IMR-90 (cell line): ENCODE data around the gene TENM3. TPM values are rescaled to one million over a fixed set of nuclear protein-coding genes. Genes with fewer than 3 reads are reported as not detected.

Source experiments
- ATAC-seq: fragments of 200-7000 bp; cut with Tn5 transposase; 2 replicates; pipeline ENCODE4 v1.9.1; 2020; ENCODE audit warnings: low read depth, mild to moderate bottlenecking, moderate library complexity
- BruUV-seq: library from RNA; stranded (reverse); fragments of 400-500 nt; replicated peaks from 2 replicates; lab custom pipeline; 2021; lab: Mats Ljungman, UMichigan
- CTCF ChIA-PET: fragments of 300-600 bp; formaldehyde crosslinking; extraction: SDS; loops from one replicate; lab custom pipeline; 2021; ENCODE audit warnings: antibody characterized with exemption; lab: Yijun Ruan, JAX
- POLR2A ChIA-PET: fragments of 300-600 bp; sonication (Branson Sonifier 250); formaldehyde crosslinking; loops from one replicate; lab custom pipeline; 2022; ENCODE audit warnings: antibody characterized with exemption; ENCODE audit not compliant: unreplicated experiment; lab: Charles Lee
- DNase-seq: peaks from one replicate; pipeline ENCODE4 v3.0.0; 2013
- H2AFZ ChIP-seq: replicated peaks from 2 replicates; pipeline ENCODE3; 2013; ENCODE audit warnings: low read length, mild to moderate bottlenecking; ENCODE audit not compliant: poor library complexity
- H2AK5ac ChIP-seq: 2 replicates; pipeline ENCODE4 v1.6.1; 2013; ENCODE audit warnings: low read depth, low read length, inconsistent platforms
- H2AK9ac ChIP-seq: replicated peaks from 2 replicates; pipeline ENCODE3; 2013; ENCODE audit warnings: mild to moderate bottlenecking, low read depth, low read length, moderate library complexity; ENCODE audit not compliant: poor library complexity
- H2BK120ac ChIP-seq: 2 replicates; pipeline ENCODE4 v1.6.1; 2013; ENCODE audit warnings: low read depth, low read length, inconsistent platforms
- H2BK15ac ChIP-seq: 3 replicates; pipeline ENCODE4 v1.6.1; 2013; ENCODE audit warnings: low read depth, low read length, inconsistent platforms
- H2BK20ac ChIP-seq: 2 replicates; pipeline ENCODE4 v1.6.1; 2013; ENCODE audit warnings: low read depth, mild to moderate bottlenecking, inconsistent platforms, low read length, moderate library complexity
- H2BK5ac ChIP-seq: 2 replicates; pipeline ENCODE4 v1.6.1; 2013; ENCODE audit warnings: mild to moderate bottlenecking, low read depth, low read length, inconsistent platforms; ENCODE audit not compliant: poor library complexity, severe bottlenecking
- H3K14ac ChIP-seq: replicated peaks from 2 replicates; pipeline ENCODE4 v1.6.1; 2013; ENCODE audit warnings: low read depth, low read length, inconsistent platforms
- H3K18ac ChIP-seq: 2 replicates; pipeline ENCODE4 v1.6.1; 2013; ENCODE audit warnings: low read depth, low read length, control low read depth
- H3K23ac ChIP-seq: 2 replicates; pipeline ENCODE4 v1.6.1; 2013; ENCODE audit warnings: low read depth, low read length, inconsistent platforms
- H3K27ac ChIP-seq: 2 replicates; pipeline ENCODE4 v1.5.1; 2013; ENCODE audit warnings: mild to moderate bottlenecking, control low read depth, low read length; ENCODE audit not compliant: insufficient read depth
- H3K27me3 ChIP-seq: 2 replicates; pipeline ENCODE4 v1.6.1; 2013; ENCODE audit warnings: low read length; ENCODE audit not compliant: control insufficient read depth, insufficient read depth
- H3K36me3 ChIP-seq: 2 replicates; pipeline ENCODE4 v1.6.1; 2013; ENCODE audit warnings: low read length, mixed read lengths; ENCODE audit not compliant: control insufficient read depth, insufficient read depth
- H3K4ac ChIP-seq: 2 replicates; pipeline ENCODE4 v1.6.1; 2013; ENCODE audit warnings: low read depth, low read length, inconsistent platforms
- H3K4me1 ChIP-seq: 2 replicates; pipeline ENCODE4 v1.6.1; 2013; ENCODE audit warnings: low read length, mixed read lengths; ENCODE audit not compliant: control insufficient read depth, insufficient read depth
- H3K4me2 ChIP-seq: 2 replicates; pipeline ENCODE4 v1.6.1; 2013; ENCODE audit warnings: low read depth, mild to moderate bottlenecking, control low read depth, low read length, moderate library complexity
- H3K4me3 ChIP-seq: 2 replicates; pipeline ENCODE4 v1.5.1; 2013; ENCODE audit warnings: low read depth, mild to moderate bottlenecking, control low read depth, low read length, moderate library complexity; ENCODE audit not compliant: insufficient read depth
- H3K56ac ChIP-seq: 2 replicates; pipeline ENCODE4 v1.6.1; 2013; ENCODE audit warnings: low read length, inconsistent platforms; ENCODE audit not compliant: insufficient read depth; ENCODE audit errors: extremely low read depth
- H3K79me1 ChIP-seq, 2 experiments: 2 replicates each; pipeline ENCODE4 v1.6.1; 2013; ENCODE audit warnings: low read length in 2 of 2, inconsistent platforms in 1 of 2, low read depth in 1 of 2
- H3K9ac ChIP-seq: 2 replicates; pipeline ENCODE4 v1.6.1; 2013; ENCODE audit warnings: low read depth, low read length, control low read depth
- H3K9me1 ChIP-seq: 2 replicates; pipeline ENCODE4 v1.6.1; 2013; ENCODE audit warnings: low read length, inconsistent platforms; ENCODE audit not compliant: insufficient read depth
- H3K9me3 ChIP-seq: 2 replicates; pipeline ENCODE4 v1.6.1; 2013; ENCODE audit warnings: low read length; ENCODE audit not compliant: control insufficient read depth, insufficient read depth
- H4K20me1 ChIP-seq: 2 replicates; pipeline ENCODE4 v1.6.1; 2013; ENCODE audit warnings: low read length, inconsistent platforms; ENCODE audit not compliant: insufficient read depth
- H4K5ac ChIP-seq: 2 replicates; pipeline ENCODE4 v1.6.1; 2013; ENCODE audit warnings: mild to moderate bottlenecking, low read depth, low read length, control low read depth
- H4K8ac ChIP-seq, 2 experiments: 2 replicates each; pipeline ENCODE4 v1.6.1; 2013; ENCODE audit warnings: low read depth in 2 of 2, low read length in 2 of 2, control low read depth in 1 of 2, inconsistent platforms in 1 of 2
- H4K91ac ChIP-seq: 2 replicates; pipeline ENCODE4 v1.6.1; 2013; ENCODE audit warnings: low read depth, low read length, inconsistent platforms; ENCODE audit not compliant: insufficient read depth
- BHLHE40 ChIP-seq: fragments of 150-350 bp; IDR thresholded peaks from 2 replicates; pipeline ENCODE4 v1.6.1; 2016; ENCODE audit warnings: mild to moderate bottlenecking, low read depth, low read length
- FOS ChIP-seq: fragments of 150-350 bp; IDR thresholded peaks from 2 replicates; pipeline ENCODE4 v1.6.1; 2016; ENCODE audit warnings: low read depth, low read length
- MAFK ChIP-seq: IDR thresholded peaks from 2 replicates; pipeline ENCODE4 v1.6.1; 2012; ENCODE audit warnings: low read depth, low read length, improper control_type of control experiment
- POLR2A ChIP-seq: IDR thresholded peaks from 2 replicates; pipeline ENCODE4 v1.6.1; 2012; ENCODE audit warnings: mild to moderate bottlenecking, low read depth, low read length
- RAD21 ChIP-seq: IDR thresholded peaks from 2 replicates; pipeline ENCODE4 v1.6.1; 2012; ENCODE audit warnings: low read length, improper control_type of control experiment
- WGBS, 2 experiments: methylation state at CpG; one replicate each; pipeline versions ENCODE4 v1.1.5 to v1.1.7; 2013; ENCODE audit warnings: missing lambda C conversion rate in 2 of 2; ENCODE audit not compliant: insufficient read length in 1 of 2; ENCODE audit errors: extremely low coverage in 2 of 2; 5-methylcytosine and 5-hydroxymethylcytosine counted together
- dilution Hi-C: fragments of 300-500 bp; cut with HindIII; formaldehyde crosslinking; loops from one replicate; pipeline ENCODE4 v1.14.3; 2018; ENCODE audit warnings: low sequenced_read_pairs; ENCODE audit not compliant: unreplicated experiment
- in situ Hi-C: fragments of 300-500 bp; cut with MboI; formaldehyde crosslinking; loops from 3 replicates; pipeline ENCODE4 v1.14.3; 2019; ENCODE audit warnings: low sequenced_read_pairs, inconsistent platforms, mixed read lengths
- intact Hi-C: fragments of 100-400 bp; cut with micrococcal nuclease; formaldehyde crosslinking; loops from 2 replicates; pipeline ENCODE4 v1.10.0; 2022
- polyA plus RNA-seq, 3 experiments: library from polyadenylated mRNA; depleted of rRNA; stranded (reverse); fragments of >200 nt; gene quantifications; 2 replicates each; pipeline ENCODE4 v1.2.3, GENCODE V29; 2012; ENCODE audit warnings: low replicate concordance in 1 of 3
- total RNA-seq: library from RNA; depleted of rRNA; stranded (reverse); fragments of >200 nt; gene quantifications from 2 replicates; pipeline ENCODE4 v1.2.3, GENCODE V29; 2012
- TF ChIP-seq, protein P1 (sequence below): fragments of 150-350 bp; IDR thresholded peaks from 2 replicates; pipeline ENCODE4 v1.6.1; 2017; ENCODE audit warnings: mild to moderate bottlenecking, antibody characterized with exemption, low read length, low read depth
- TF ChIP-seq, protein P2 (sequence below): conservative IDR thresholded peaks from 2 replicates; pipeline ENCODE4 v1.5.1; 2012; ENCODE audit warnings: mild to moderate bottlenecking, low read depth, low read length, improper control_type of control experiment

TENM3 gene
- total and polyA plus RNA-seq, 2 of the 4 experiments (the other 2 are of a cell fraction), result 29.9 to 173 TPM

DNA sequence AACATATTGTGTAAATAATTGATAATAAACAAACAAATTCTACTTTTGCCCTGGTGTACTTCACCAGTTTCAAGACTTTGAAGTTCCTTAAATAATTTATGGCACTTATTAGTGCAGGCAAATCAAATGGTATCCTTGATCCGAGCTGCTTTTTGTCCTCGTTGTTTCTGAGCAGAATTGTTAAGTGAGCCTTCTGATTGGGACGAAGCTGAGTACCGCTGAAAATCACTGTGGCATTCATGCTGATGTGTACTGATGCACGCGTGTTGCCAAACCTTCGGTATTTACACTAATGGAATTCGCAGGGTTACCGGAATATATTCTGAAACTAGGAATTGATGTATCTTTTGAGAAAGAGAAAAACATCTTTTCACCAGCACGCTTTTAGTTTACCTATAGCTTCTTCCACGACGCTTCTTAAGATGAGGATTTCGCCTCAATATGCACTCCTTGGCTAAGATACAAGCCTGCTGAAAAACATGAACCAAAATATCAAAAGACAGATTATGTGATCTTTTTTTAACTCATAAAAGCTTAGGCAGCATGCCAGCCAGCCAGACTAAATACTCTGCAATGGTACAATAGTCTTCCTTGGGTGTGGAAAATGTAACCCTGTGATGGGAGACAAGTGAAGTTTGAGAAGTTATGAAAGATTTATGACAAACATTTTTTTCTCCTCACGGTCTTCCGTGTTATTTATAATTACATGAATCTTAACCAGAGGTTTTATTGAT, 48.9 kb upstream of the TENM3 start:
- 78% methylated on average over 4 of the region's 15 CpGs; no CpG with 5 or more reads in 1 of the 2 experiments for WGBS, 2 experiments
- no peak overlapping the region for H4K5ac ChIP-seq
- intact Hi-C loops (no loop called here), dilution Hi-C loops (no loop called here), in situ Hi-C loops (no loop called here)
- TF ChIP-seq FOS (no peak), BHLHE40 (no peak), POLR2A (no peak), MAFK (no peak), RAD21 (no peak)
- TF ChIP-seq, protein P1, sequence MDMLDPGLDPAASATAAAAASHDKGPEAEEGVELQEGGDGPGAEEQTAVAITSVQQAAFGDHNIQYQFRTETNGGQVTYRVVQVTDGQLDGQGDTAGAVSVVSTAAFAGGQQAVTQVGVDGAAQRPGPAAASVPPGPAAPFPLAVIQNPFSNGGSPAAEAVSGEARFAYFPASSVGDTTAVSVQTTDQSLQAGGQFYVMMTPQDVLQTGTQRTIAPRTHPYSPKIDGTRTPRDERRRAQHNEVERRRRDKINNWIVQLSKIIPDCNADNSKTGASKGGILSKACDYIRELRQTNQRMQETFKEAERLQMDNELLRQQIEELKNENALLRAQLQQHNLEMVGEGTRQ, result no peak
- TF ChIP-seq, protein P2, sequence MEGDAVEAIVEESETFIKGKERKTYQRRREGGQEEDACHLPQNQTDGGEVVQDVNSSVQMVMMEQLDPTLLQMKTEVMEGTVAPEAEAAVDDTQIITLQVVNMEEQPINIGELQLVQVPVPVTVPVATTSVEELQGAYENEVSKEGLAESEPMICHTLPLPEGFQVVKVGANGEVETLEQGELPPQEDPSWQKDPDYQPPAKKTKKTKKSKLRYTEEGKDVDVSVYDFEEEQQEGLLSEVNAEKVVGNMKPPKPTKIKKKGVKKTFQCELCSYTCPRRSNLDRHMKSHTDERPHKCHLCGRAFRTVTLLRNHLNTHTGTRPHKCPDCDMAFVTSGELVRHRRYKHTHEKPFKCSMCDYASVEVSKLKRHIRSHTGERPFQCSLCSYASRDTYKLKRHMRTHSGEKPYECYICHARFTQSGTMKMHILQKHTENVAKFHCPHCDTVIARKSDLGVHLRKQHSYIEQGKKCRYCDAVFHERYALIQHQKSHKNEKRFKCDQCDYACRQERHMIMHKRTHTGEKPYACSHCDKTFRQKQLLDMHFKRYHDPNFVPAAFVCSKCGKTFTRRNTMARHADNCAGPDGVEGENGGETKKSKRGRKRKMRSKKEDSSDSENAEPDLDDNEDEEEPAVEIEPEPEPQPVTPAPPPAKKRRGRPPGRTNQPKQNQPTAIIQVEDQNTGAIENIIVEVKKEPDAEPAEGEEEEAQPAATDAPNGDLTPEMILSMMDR, result no peak
- no peak overlapping the region for H3K23ac ChIP-seq
- no peak overlapping the region for H4K91ac ChIP-seq
- H3K4me1 ChIP-seq, result peaks cover 9% of the 10 kb centered on the region
- H3K27me3 ChIP-seq, result no peaks in the 10 kb centered on the region
- no TSS peak for BruUV-seq
- H3K9ac ChIP-seq, result no peak overlapping the region
- no peak overlapping the region for H2AK9ac ChIP-seq
- H3K79me1 ChIP-seq, result peaks cover 6 to 11% of the 10 kb centered on the region in 2 experiments; a peak in 3 of 4 replicates
- peaks cover 7% of the 10 kb centered on the region; the same call in 1 of the 2 replicates for H3K9me1 ChIP-seq
- H2BK20ac ChIP-seq, result no peak overlapping the region
- H3K14ac ChIP-seq, result no peak overlapping the region
- H4K8ac ChIP-seq, result no peak overlapping the region
- H2AK5ac ChIP-seq, result no peak overlapping the region
- H2AFZ ChIP-seq, result no peak overlapping the region
- no peak overlapping the region for H3K4me2 ChIP-seq
- no peak overlapping the region for H2BK5ac ChIP-seq
- H4K20me1 ChIP-seq, result no peaks in the 10 kb centered on the region
- ChIA-PET POLR2A (no interaction called here), CTCF (no interaction called here)
- no peak overlapping the region for H3K18ac ChIP-seq
- no peak overlapping the region for H3K4ac ChIP-seq
- ATAC-seq, result no peak
- no peak overlapping the region for H2BK120ac ChIP-seq
- no peaks in the 10 kb centered on the region for H3K36me3 ChIP-seq
- no peak for DNase-seq
- no peak overlapping the region for H3K27ac ChIP-seq
- H2BK15ac ChIP-seq, result no peak overlapping the region
- no peaks in the 10 kb centered on the region for H3K9me3 ChIP-seq
- no peak overlapping the region for H3K56ac ChIP-seq
- no peak overlapping the region for H3K4me3 ChIP-seq
